Psoas muscle (tissue), 8 donors: ENCODE results near the gene PYGO1. TPM values are rescaled to one million over a fixed set of nuclear protein-coding genes. Genes with fewer than 3 reads are reported as not detected.
A peak's percentile ranks its signal among the peaks of the same experiment; 100 is the strongest.

Source experiments
- ATAC-seq, 4 donors: fragments of 200-7000 bp; cut with Tn5 transposase; one replicate each; pipeline ENCODE4 v1.9.1; 2020; ENCODE audit warnings: moderate library complexity in 3 of 4, mild to moderate bottlenecking in 2 of 4
- DNase-seq, 2 donors: peaks; one replicate each; pipeline ENCODE4 v3.0.0-alpha.2; 2020
- H3K27ac ChIP-seq: fragments of 200-600 bp; one replicate; pipeline ENCODE4 v1.8.0; 2022
- H3K27me3 ChIP-seq, 3 donors: fragments of 200-600 bp in 1 of 3; one replicate each; pipeline versions ENCODE4 v1.6.1 to v1.8.0; 2013 to 2022; ENCODE audit warnings: low read length in 2 of 3, mild to moderate bottlenecking in 2 of 3, moderate library complexity in 1 of 3; ENCODE audit not compliant: insufficient read depth in 3 of 3
- H3K36me3 ChIP-seq, 2 donors: fragments of 200-600 bp in 1 of 2; one replicate each; pipeline versions ENCODE4 v1.6.1 to v1.8.0; 2013 to 2022; ENCODE audit warnings: low read depth in 1 of 2, mild to moderate bottlenecking in 1 of 2, moderate library complexity in 1 of 2; ENCODE audit not compliant: insufficient read depth in 1 of 2
- H3K4me1 ChIP-seq: fragments of 200-600 bp; one replicate; pipeline ENCODE4 v1.8.0; 2022
- H3K4me3 ChIP-seq: fragments of 200-600 bp; one replicate; pipeline ENCODE4 v1.8.0; 2022; ENCODE audit warnings: mild to moderate bottlenecking
- H3K9me3 ChIP-seq: fragments of 200-600 bp; one replicate; pipeline ENCODE4 v1.8.0; 2022
- WGBS, 3 donors: extraction: QIAGEN DNeasy Blood & Tissue Kit; methylation state at CpG; one replicate each; pipeline versions ENCODE4 v1.1.6 to v1.1.7; 2013; 5-methylcytosine and 5-hydroxymethylcytosine counted together
- intact Hi-C, 2 donors: fragments of 100-400 bp; cut with DNase I; formaldehyde crosslinking; loops; one replicate each; pipeline versions ENCODE4 v1.11.0 to v1.14.2; 2022
- long read RNA-seq, 2 donors: library from polyadenylated mRNA; unstranded; transcript quantifications; one replicate each; pipeline ENCODE4 v2.0.0, GENCODE V29; 2021
- polyA plus RNA-seq, 3 donors: library from polyadenylated mRNA; stranded (reverse); fragments of 200-250 nt; gene quantifications; one replicate each; pipeline ENCODE4 v1.2.3, GENCODE V29; 2013
- total RNA-seq, 4 donors: library from RNA; stranded (reverse); fragmentation: NEBNext Ultra II Directional in 2 of 4; extraction: Animal tissue kit (Norgen Biotek cat#: 25700) in 2 of 4; gene quantifications; one replicate each; pipeline versions ENCODE4 v1.2.1 to v1.2.4, GENCODE V29; 2021 to 2023
- TF ChIP-seq, protein P1 (sequence below): fragments of 200-600 bp; IDR thresholded peaks from one replicate; pipeline ENCODE4 v1.8.0; 2022; ENCODE audit warnings: antibody characterized with exemption
- donor health status: healthy with polysubstance abuse.
- donor health status: DM: no; HTN: no; CAD: no; lungs with moderate emphysema.
- donor health status: Bipolar disorder and iron deficiency.
- donor health status: healthy.
- donor health status: DM: yes; HTN: yes; CAD: no.
- donor health status: DM: no; HTN: no; CAD: no.
- donor health status: DM: no; HTN: no; CAD: no.
- donor health status: DM: yes; HTN: yes; CAD: no.

The PYGO1 gene
- total RNA-seq, result 10 to 100 TPM; 18.8 to 30.2 (median 28.5) TPM
- 10 to 100 TPM in 1 of 3 donors, 1 to 10 TPM in 2; 3.8 to 12.6 (median 7.0) TPM for polyA plus RNA-seq
- long read RNA-seq, donor 1, partial matches to known transcripts, result 0 of 3 reads
- long read RNA-seq, donor 1, other reads (novel, unspliced or antisense), result 2 of 3 reads
- long read RNA-seq, donor 2, partial matches to known transcripts, result 1 of 7 reads
- long read RNA-seq, donor 2, other reads (novel, unspliced or antisense), result 3 of 7 reads

GRCh38 chr15:55588070-55588814 is at the start of gene PYGO1:
TSS of gene PYGO1 (minus strand) at chr15:55588345. CDS start at chr15:55587883, 462 bp downstream.
- DNase-seq (peak; percentile 69 to 83), ATAC-seq (peak; percentile 75 to 86 (median 82))
- 1% methylated on average over 70 to 107 of the region's 107 CpGs for WGBS, 3 donors
- H3K4me1 ChIP-seq, result peaks cover 2% of the 10 kb centered on the region
- H3K4me3 ChIP-seq, result peak within 1 kb of the TSS; percentile 77
- H3K36me3 ChIP-seq, result no peaks in the 10 kb centered on the region
- intact Hi-C loops, result loop anchor here (2.0 to 5.0 kb wide), 3 partner anchors 41 to 61 kb away; no protein-coding TSS in a partner anchor
- no peaks in the 10 kb centered on the region for H3K27me3 ChIP-seq
- peak within 1 kb of the TSS; percentile 96 for H3K27ac ChIP-seq
- no peaks in the 10 kb centered on the region for H3K9me3 ChIP-seq
- TF ChIP-seq, protein P1, sequence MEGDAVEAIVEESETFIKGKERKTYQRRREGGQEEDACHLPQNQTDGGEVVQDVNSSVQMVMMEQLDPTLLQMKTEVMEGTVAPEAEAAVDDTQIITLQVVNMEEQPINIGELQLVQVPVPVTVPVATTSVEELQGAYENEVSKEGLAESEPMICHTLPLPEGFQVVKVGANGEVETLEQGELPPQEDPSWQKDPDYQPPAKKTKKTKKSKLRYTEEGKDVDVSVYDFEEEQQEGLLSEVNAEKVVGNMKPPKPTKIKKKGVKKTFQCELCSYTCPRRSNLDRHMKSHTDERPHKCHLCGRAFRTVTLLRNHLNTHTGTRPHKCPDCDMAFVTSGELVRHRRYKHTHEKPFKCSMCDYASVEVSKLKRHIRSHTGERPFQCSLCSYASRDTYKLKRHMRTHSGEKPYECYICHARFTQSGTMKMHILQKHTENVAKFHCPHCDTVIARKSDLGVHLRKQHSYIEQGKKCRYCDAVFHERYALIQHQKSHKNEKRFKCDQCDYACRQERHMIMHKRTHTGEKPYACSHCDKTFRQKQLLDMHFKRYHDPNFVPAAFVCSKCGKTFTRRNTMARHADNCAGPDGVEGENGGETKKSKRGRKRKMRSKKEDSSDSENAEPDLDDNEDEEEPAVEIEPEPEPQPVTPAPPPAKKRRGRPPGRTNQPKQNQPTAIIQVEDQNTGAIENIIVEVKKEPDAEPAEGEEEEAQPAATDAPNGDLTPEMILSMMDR, result no peak

- Histone ChIP-seq H3K27ac (peak overlapping the region; percentile 75), H3K27me3 (no peaks in the 10 kb centered on the region), H3K36me3 (peaks cover 0 to 3% of the 10 kb centered on the region in 2 donors), H3K4me3 (no peak overlapping the region), H3K4me1 (peaks cover 14% of the 10 kb centered on the region), H3K9me3 (no peaks in the 10 kb centered on the region)
- peak in 3 of 4 donors; percentile 27 to 66 (median 44) for ATAC-seq
- intact Hi-C loops, result loop anchor here in 1 of 2 donors (5.0 kb wide), 2 partner anchors 50 to 125 kb away; partner anchors contain the start of gene PYGO1
- no peak for DNase-seq
- WGBS, 3 donors, result 89 to 95% (median 89%) methylated on average over 3 of the region's 3 CpGs
- TF ChIP-seq, protein P1, result no peak
These were observed 48.9 kb upstream of the PYGO1 start for GRCh38 chr15:55637086-55637485.

GRCh38 chr15:55633731-55634130 is 45.6 kb upstream of the PYGO1 start:
- no peaks in the 10 kb centered on the region for H3K9me3 ChIP-seq
- 91 to 100% (median 96%) methylated on average over 1 of the region's 1 CpG for WGBS, 3 donors
- H3K27ac ChIP-seq, result peak overlapping the region; percentile 89
- no peaks in the 10 kb centered on the region for H3K36me3 ChIP-seq
- no peak overlapping the region for H3K4me3 ChIP-seq
- peaks cover 31% of the 10 kb centered on the region for H3K4me1 ChIP-seq
- DNase-seq, result no peak
- ATAC-seq, result no peak
- no peaks in the 10 kb centered on the region for H3K27me3 ChIP-seq
- TF ChIP-seq, protein P1, result no peak
- intact Hi-C loops, result no loop called here

GRCh38 chr15:55632434-55632833 is 44.3 kb upstream of the PYGO1 start:
- TF ChIP-seq, protein P1, result no peak
- peaks cover 34% of the 10 kb centered on the region for H3K4me1 ChIP-seq
- ATAC-seq (no peak), DNase-seq (no peak)
- WGBS, 3 donors, result 80 to 96% (median 83%) methylated on average over 2 of the region's 2 CpGs
- H3K27me3 ChIP-seq, result no peaks in the 10 kb centered on the region
- H3K4me3 ChIP-seq, result no peak overlapping the region
- peak overlapping the region; percentile 89 for H3K27ac ChIP-seq
- intact Hi-C loops, result no loop called here
- no peaks in the 10 kb centered on the region for H3K36me3 ChIP-seq
- H3K9me3 ChIP-seq, result no peaks in the 10 kb centered on the region
